Epithelial cell of esophagus (primary cell): ENCODE data around the gene CASP8AP2.
"Not testable (repeated sequence)": the region's sequence is repeated elsewhere in the genome, so short reads cannot be mapped to it uniquely, and the experiment has no call there.

ENCODE experiments used
- DNase-seq: peaks from one replicate; pipeline ENCODE4 v3.0.0; 2010; ENCODE audit warnings: low read depth
- H3K4me3 ChIP-seq: 2 replicates; pipeline ENCODE4 v1.5.1; 2011; ENCODE audit warnings: mild to moderate bottlenecking, low read length, control low read depth
- TF ChIP-seq, protein P1 (sequence below): IDR thresholded peaks from 2 replicates; pipeline ENCODE4 v1.5.1; 2011; ENCODE audit warnings: low read depth, mild to moderate bottlenecking, low read length, control low read depth, inconsistent platforms; ENCODE audit not compliant: insufficient read depth; ENCODE audit errors: missing control alignments

Gene CASP8AP2

DNA sequence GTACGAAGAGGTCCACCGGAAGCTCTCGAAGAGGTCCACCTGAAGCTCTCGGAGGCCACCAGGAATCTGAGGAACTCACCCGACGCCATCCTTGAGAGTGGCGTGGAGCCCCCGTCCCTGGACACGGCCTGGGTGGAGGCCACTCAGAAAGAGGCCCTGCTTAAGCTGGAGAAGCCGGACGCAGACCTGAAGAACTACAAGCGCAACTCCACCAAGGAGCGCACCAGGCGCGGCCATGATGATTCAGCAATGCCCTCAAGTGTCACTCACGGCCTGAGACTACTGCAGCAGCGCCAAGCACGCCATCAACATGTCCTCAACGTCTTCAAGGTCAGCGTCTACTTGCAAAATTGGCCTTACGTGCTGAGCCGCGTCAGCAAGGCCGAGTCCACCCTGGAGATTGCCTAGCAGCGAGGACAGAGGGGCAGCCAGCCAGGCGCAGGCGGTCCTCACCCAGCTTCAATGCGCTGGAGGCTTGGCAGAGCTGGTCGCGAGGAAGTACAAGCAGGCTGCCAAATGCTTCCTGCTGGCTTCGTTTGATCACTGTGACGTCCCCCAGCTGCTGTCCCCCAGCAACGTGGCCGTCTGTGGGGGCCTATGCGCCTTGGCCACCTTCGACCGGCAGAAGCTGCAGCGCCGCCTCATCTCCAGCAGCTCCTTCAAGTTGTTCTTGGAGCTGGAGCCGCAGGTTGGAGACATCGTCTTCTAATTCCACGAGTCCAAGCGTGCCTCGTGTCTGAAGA lies 56.9 kb downstream of the CASP8AP2 start:
- no peak overlapping the region for H3K4me3 ChIP-seq
- DNase-seq, result no peak

DNA sequence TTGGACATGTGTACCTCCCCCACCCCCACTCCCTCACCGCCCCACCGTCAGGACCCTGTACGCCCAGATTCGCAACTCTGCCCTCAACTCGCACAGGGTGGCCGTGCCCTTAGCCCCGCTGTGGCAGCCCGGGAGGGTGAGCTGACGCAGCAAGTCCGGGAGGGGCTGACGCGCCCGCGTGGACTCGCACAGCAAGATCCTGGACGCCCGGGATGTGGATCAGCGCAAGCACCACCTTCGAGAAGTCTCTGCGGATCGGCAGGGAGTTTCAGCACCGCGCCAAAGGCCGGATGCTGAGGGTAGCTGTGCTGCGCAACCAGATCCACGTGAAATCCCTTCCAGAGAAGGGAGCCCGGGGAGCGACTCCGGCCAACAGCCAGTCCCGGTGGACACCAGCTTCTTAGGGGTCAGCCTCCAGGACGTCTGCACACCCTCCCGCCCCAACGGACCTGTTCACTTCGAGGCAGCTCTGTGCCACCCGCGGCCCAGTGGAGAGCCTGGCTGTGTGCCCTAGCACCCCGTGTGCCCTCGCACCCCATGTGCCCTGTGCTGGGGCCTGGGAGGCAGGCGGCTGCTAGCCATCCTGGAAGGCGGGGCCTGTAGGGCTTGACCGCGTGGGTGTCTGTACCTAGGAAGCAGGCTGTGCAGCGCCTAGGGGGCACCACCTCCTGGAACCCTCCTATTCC lies 57.9 kb downstream of the CASP8AP2 start:
- peak; percentile 15 for DNase-seq
- no peak overlapping the region for H3K4me3 ChIP-seq
- TF ChIP-seq, protein P1, sequence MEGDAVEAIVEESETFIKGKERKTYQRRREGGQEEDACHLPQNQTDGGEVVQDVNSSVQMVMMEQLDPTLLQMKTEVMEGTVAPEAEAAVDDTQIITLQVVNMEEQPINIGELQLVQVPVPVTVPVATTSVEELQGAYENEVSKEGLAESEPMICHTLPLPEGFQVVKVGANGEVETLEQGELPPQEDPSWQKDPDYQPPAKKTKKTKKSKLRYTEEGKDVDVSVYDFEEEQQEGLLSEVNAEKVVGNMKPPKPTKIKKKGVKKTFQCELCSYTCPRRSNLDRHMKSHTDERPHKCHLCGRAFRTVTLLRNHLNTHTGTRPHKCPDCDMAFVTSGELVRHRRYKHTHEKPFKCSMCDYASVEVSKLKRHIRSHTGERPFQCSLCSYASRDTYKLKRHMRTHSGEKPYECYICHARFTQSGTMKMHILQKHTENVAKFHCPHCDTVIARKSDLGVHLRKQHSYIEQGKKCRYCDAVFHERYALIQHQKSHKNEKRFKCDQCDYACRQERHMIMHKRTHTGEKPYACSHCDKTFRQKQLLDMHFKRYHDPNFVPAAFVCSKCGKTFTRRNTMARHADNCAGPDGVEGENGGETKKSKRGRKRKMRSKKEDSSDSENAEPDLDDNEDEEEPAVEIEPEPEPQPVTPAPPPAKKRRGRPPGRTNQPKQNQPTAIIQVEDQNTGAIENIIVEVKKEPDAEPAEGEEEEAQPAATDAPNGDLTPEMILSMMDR, result no peak

More for the DNA sequence above, 56.9 kb downstream of the CASP8AP2 start:
- TF ChIP-seq, protein P1, result no peak

DNA sequence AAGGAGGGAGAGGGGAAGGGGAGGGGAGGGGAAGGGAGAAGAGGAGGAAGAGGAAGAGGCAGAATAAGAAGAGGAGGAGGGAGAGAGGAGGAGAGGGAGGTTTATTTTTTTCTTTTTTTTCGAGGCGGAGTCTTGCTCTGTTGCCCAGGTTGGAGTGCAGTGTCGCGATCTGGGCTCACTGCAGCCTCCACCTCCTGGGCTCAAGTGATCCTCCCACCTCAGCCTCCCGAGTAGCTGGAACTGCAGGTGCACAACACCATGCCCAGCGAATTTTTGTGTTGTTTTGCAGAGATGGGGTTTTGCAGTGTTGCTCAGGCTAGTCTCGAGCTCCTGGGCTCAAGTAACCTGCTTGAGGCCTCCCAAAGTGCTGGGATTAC lies 58.4 kb downstream of the CASP8AP2 start:
- TF ChIP-seq, protein P1, result no peak
- DNase-seq, result no peak
- no peak overlapping the region for H3K4me3 ChIP-seq

DNA sequence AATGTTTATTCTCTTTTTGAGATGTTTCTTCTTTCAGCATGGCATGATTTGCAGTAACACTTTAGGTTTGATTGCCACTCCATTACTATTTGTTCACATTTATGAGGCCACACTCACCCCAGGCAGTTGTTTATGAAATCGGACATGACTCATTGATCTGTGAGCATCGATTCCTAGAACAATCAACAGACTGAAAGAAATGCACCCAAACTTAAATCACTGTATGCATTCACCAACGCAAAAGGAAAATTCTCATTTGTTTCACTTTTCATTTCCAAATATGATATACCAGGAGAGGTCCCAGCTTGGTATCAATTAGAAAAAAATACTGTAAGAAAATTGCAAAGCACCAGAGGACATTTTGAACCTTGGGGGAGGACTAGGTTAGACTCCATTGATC lies 59.2 kb downstream of the CASP8AP2 start:
- TF ChIP-seq, protein P1, result no peak
- no peak overlapping the region for H3K4me3 ChIP-seq
- peak; percentile 39 for DNase-seq

DNA sequence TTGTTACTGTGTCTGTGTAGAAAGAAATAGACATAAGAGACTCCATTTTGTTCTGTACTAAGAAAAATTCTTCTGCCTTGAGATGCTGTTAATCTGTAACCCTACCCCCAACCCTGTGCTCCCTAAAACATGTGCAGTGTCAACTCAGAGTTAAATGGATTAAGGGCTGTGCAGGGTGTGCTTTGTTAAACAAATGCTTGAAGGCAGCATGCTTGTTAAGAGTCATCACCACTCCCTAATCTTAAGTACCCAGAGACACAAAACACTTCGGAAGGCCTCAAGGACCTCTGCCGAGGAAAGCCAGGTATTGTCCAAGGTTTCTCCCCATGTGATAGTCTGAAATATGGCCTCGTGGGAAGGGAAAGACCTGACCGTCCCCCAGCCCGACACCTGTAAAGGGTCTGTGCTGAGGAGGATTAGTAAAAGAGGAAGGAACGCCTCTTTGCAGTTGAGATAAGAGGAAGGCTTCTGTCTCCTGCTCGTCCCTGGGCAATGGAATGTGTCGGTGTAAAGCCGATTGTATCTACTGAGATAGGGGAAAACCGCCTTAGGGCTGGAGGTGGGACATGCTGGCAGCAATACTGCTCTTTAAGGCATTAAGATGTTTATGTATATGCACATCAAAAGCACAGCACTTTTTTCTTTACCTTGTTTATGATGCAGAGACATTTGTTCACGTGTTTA lies 61.3 kb downstream of the CASP8AP2 start:
- DNase-seq, H3K4me3 ChIP-seq: not testable (repeated sequence)

DNA sequence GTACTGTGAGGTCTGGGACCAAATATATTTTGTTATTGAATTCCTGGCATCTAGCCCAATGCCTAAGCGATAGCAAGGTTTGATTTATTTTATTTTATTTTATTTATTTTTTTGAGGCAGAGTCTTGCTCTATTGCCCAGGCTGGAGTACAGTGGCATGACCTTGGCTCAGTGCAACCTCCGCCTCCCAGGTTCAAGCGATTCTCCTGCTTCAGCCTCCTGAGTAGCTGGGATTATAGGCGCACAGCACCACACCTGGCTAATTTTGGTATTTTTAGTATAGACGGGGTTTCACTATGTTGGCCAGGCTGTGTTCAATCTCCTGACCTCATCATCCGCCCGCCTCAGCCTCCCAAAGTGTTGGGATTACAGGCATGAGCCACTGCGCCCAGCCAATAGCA lies 62.9 kb downstream of the CASP8AP2 start:
- not testable (repeated sequence) for DNase-seq, H3K4me3 ChIP-seq
- TF ChIP-seq, protein P1, result peak; percentile 5

DNA sequence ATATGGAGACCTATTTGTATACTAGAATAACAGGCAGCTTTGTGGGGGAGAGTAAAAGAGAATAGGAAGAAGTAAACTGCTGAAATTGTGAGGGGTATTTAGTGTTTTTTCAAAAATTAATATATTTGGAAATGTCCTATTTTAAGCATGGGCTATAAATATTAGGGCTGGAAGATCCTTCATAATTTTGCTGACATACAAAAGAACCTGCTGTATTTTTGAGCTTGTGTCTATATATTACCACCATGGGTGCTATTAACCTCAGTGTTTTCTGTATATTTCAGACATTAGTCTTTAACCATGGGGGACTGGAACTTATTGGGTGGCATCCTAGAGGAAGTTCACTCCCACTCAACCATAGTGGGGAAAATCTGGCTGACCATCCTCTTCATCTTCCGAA lies 64.5 kb downstream of the CASP8AP2 start, which contains the start of gene GJA10:
GJA10 (plus strand) TSS at position 301 of the 400 bp plus-strand sequence; CDS start at position 301, 0 bp downstream.
- TF ChIP-seq, protein P1, result no peak
- no peak for DNase-seq
- H3K4me3 ChIP-seq, result no peak within 1 kb of the TSS
